Measurements from ENCODE around the gene AKAIN1. TPM values are rescaled to one million over a fixed set of nuclear protein-coding genes. Genes with fewer than 3 reads are reported as not detected.

AKAIN1 gene
- total and polyA plus RNA-seq, 2 of the 4 experiments (the other 2 are of a cell fraction): not detected

GRCh38 chr18:5175378-5175777 lies 21.7 kb downstream of the AKAIN1 start:
- DNase-seq (no peak), ATAC-seq (ENCODE audit: low read depth) (no peak)
- Histone ChIP-seq H3K9me3 (ENCODE audit: control insufficient read depth, insufficient read depth, low read length) (peaks cover 2% of the 10 kb centered on the region; the same call in 1 of the 2 replicates), H4K8ac (ENCODE audit: low read depth in 2 of 2, low read length in 2 of 2) (no peak overlapping the region), H4K20me1 (ENCODE audit: insufficient read depth, low read length) (no peaks in the 10 kb centered on the region), H3K18ac (ENCODE audit: low read depth, low read length) (no peak overlapping the region), H3K27ac (ENCODE audit: insufficient read depth, low read length) (no peak overlapping the region), H4K91ac (ENCODE audit: insufficient read depth, low read depth, low read length) (no peak overlapping the region), H3K4me1 (ENCODE audit: control insufficient read depth, insufficient read depth, low read length) (no peaks in the 10 kb centered on the region), H2AK9ac (replicated peaks; ENCODE audit: low read depth, low read length, poor library complexity) (no peak overlapping the region), H3K4me3 (ENCODE audit: insufficient read depth, low read depth, low read length) (no peak overlapping the region), H3K9me1 (ENCODE audit: insufficient read depth, low read length) (no peaks in the 10 kb centered on the region), H3K14ac (replicated peaks; ENCODE audit: low read depth, low read length) (no peak overlapping the region), H2AK5ac (ENCODE audit: low read depth, low read length) (no peak overlapping the region), H3K79me1 (ENCODE audit: low read depth in 1 of 2, low read length in 2 of 2) (no peaks in the 10 kb centered on the region), H2BK5ac (ENCODE audit: low read depth, low read length, poor library complexity, severe bottlenecking) (no peak overlapping the region), H3K36me3 (ENCODE audit: control insufficient read depth, insufficient read depth, low read length) (no peaks in the 10 kb centered on the region), H3K56ac (ENCODE audit: extremely low read depth, insufficient read depth, low read length) (no peak overlapping the region), H2BK20ac (ENCODE audit: low read depth, low read length) (no peak overlapping the region), H3K4me2 (ENCODE audit: low read depth, low read length) (no peak overlapping the region), H4K5ac (ENCODE audit: low read depth, low read length) (no peak overlapping the region), H3K9ac (ENCODE audit: low read depth, low read length) (no peak overlapping the region), H2BK120ac (ENCODE audit: low read depth, low read length) (no peak overlapping the region), H2BK15ac (ENCODE audit: low read depth, low read length) (no peak overlapping the region), H3K27me3 (ENCODE audit: control insufficient read depth, insufficient read depth, low read length) (no peaks in the 10 kb centered on the region), H2AFZ (replicated peaks; ENCODE audit: low read length, poor library complexity) (no peak overlapping the region), H3K4ac (ENCODE audit: low read depth, low read length) (no peak overlapping the region), H3K23ac (ENCODE audit: low read depth, low read length) (no peak overlapping the region)
- TF ChIP-seq USF2 (IDR thresholded peaks at IDR 0.05; ENCODE audit: low read depth, low read length): no peak
- TF ChIP-seq FOS (IDR thresholded peaks at IDR 0.05; ENCODE audit: low read depth, low read length): no peak
- TF ChIP-seq MXI1 (IDR thresholded peaks at IDR 0.05; ENCODE audit: borderline replicate concordance, low read depth, low read length): no peak
- TF ChIP-seq RCOR1 (IDR thresholded peaks at IDR 0.05; ENCODE audit: insufficient replicate concordance, low read length): no peak
- no peak for TF ChIP-seq CHD1 (IDR thresholded peaks at IDR 0.05; ENCODE audit: low read depth, low read length)
- TF ChIP-seq RFX5 (IDR thresholded peaks at IDR 0.05; ENCODE audit: low read depth, low read length): no peak
- ChIA-PET CTCF (no interaction called here), POLR2A (ENCODE audit: unreplicated experiment) (no interaction called here)
- dilution Hi-C loops (cut with HindIII; ENCODE audit: low sequenced_read_pairs, unreplicated experiment): no loop called here
- no TSS peak for BruUV-seq (replicated peaks)
- WGBS, 2 experiments (ENCODE audit: extremely low coverage in 2 of 2, insufficient read length in 1 of 2): no CpG with 5 or more reads among the region's 5 CpGs
- intact Hi-C loops (cut with micrococcal nuclease): no loop called here
- in situ Hi-C loops (cut with MboI; ENCODE audit: low sequenced_read_pairs): no loop called here

Measured in IMR-90 (cell line).